BE2C (cell line): Measurements from ENCODE around the gene AEBP1.
A peak's percentile ranks its signal among the peaks of the same experiment; 100 is the strongest.

ENCODE experiments used
- DNase-seq: peaks from one replicate; pipeline ENCODE4 v3.0.0-alpha.2; 2020
- H3K27me3 ChIP-seq: fragments of 250-450 bp; sonication (Bioruptor Pico); 2 replicates; pipeline ENCODE4 v1.5.1; 2020; ENCODE audit warnings: mild to moderate bottlenecking
- H3K36me3 ChIP-seq: fragments of 250-450 bp; sonication (Bioruptor Pico); 2 replicates; pipeline ENCODE4 v1.5.1; 2020; ENCODE audit warnings: mild to moderate bottlenecking
- H3K4me1 ChIP-seq: fragments of 250-450 bp; sonication (Bioruptor Pico); 2 replicates; pipeline ENCODE4 v1.5.1; 2020
- H3K4me3 ChIP-seq: 2 replicates; pipeline ENCODE4 v1.5.1; 2011; ENCODE audit warnings: low read depth, low read length
- H3K9me3 ChIP-seq: fragments of 250-450 bp; sonication (Bioruptor Pico); 2 replicates; pipeline ENCODE4 v1.5.1; 2020
- CTCF ChIP-seq: IDR thresholded peaks from 2 replicates; pipeline ENCODE4 v1.5.1; 2012; ENCODE audit warnings: mild to moderate bottlenecking, low read depth, low read length

The AEBP1 gene

GRCh38 chr7:44145969-44146911 is 42.1 kb downstream of the AEBP1 start:
- Histone ChIP-seq H3K9me3 (no peaks in the 10 kb centered on the region), H3K4me3 (peak overlapping the region; percentile 64), H3K4me1 (peaks cover 7% of the 10 kb centered on the region), H3K36me3 (no peaks in the 10 kb centered on the region), H3K27me3 (no peaks in the 10 kb centered on the region)
- DNase-seq: peak; percentile 95
- no peak for TF ChIP-seq CTCF

- no peak for DNase-seq
- Histone ChIP-seq H3K27me3 (no peaks in the 10 kb centered on the region), H3K36me3 (no peaks in the 10 kb centered on the region), H3K4me1 (peaks cover 7% of the 10 kb centered on the region), H3K9me3 (no peaks in the 10 kb centered on the region), H3K4me3 (no peak overlapping the region)
- TF ChIP-seq CTCF: no peak
These were observed 43.2 kb downstream of the AEBP1 start for GRCh38 chr7:44147026-44147991.

GRCh38 chr7:44148166-44148565 is 44.0 kb downstream of the AEBP1 start:
- no peak overlapping the region for H3K4me3 ChIP-seq
- TF ChIP-seq CTCF: no peak
- DNase-seq: no peak

GRCh38 chr7:44148961-44149536 is 44.9 kb downstream of the AEBP1 start:
- Histone ChIP-seq H3K9me3 (no peaks in the 10 kb centered on the region), H3K27me3 (no peaks in the 10 kb centered on the region), H3K4me3 (no peak overlapping the region), H3K36me3 (no peaks in the 10 kb centered on the region), H3K4me1 (peaks cover 7% of the 10 kb centered on the region)
- no peak for TF ChIP-seq CTCF
- no peak for DNase-seq

More at GRCh38 chr7:44148166-44148565, 44.0 kb downstream of the AEBP1 start:
- Histone ChIP-seq H3K27me3 (no peaks in the 10 kb centered on the region), H3K36me3 (no peaks in the 10 kb centered on the region), H3K4me1 (peaks cover 7% of the 10 kb centered on the region), H3K9me3 (no peaks in the 10 kb centered on the region)

GRCh38 chr7:44149571-44150465 is 45.7 kb downstream of the AEBP1 start:
- H3K9me3 ChIP-seq: no peaks in the 10 kb centered on the region
- H3K27me3 ChIP-seq: no peaks in the 10 kb centered on the region
- TF ChIP-seq CTCF: no peak
- no peaks in the 10 kb centered on the region for H3K36me3 ChIP-seq
- peaks cover 7% of the 10 kb centered on the region for H3K4me1 ChIP-seq
- DNase-seq: no peak
- no peak overlapping the region for H3K4me3 ChIP-seq
